Heart left ventricle (tissue), 16 donors: Measurements from ENCODE around the gene SLU7. TPM values are rescaled to one million over a fixed set of nuclear protein-coding genes. Genes with fewer than 3 reads are reported as not detected.

ENCODE experiments used
- ATAC-seq, 4 donors: fragments of 200-7000 bp; cut with Tn5 transposase; one replicate each; pipeline ENCODE4 v1.9.1; 2020 to 2022; ENCODE audit warnings: moderate library complexity in 4 of 4, mild to moderate bottlenecking in 3 of 4, moderate number of reproducible peaks in 1 of 4
- DNase-seq, 5 donors: peaks; one replicate each; pipeline ENCODE4 v3.0.0-alpha.2; 2020
- H3K27ac ChIP-seq, 12 donors: fragments of 200-600 bp; sonication (generic) in 4 of 12; one replicate each; pipeline versions ENCODE4 v1.5.0 to v1.8.0; 2016 to 2022; ENCODE audit warnings: mild to moderate bottlenecking in 2 of 12
- H3K27me3 ChIP-seq, 9 donors: fragments of 200-600 bp; sonication (generic) in 2 of 9; one replicate each; pipeline versions ENCODE4 v1.5.1 to v1.8.0; 2016 to 2022; ENCODE audit warnings: mild to moderate bottlenecking in 3 of 9
- H3K36me3 ChIP-seq, 9 donors: fragments of 200-600 bp; sonication (generic) in 2 of 9; one replicate each; pipeline versions ENCODE4 v1.5.0 to v1.8.0; 2018 to 2022; ENCODE audit warnings: mild to moderate bottlenecking in 2 of 9
- H3K4me1 ChIP-seq, 12 donors: fragments of 200-600 bp; sonication (generic) in 4 of 12; one replicate each; pipeline versions ENCODE4 v1.5.0 to v1.8.0; 2016 to 2022; ENCODE audit warnings: mild to moderate bottlenecking in 3 of 12
- H3K4me3 ChIP-seq, 12 donors: fragments of 200-600 bp; sonication (generic) in 4 of 12; one replicate each; pipeline versions ENCODE4 v1.5.0 to v1.8.0; 2017 to 2022; ENCODE audit warnings: mild to moderate bottlenecking in 9 of 12, moderate library complexity in 4 of 12
- H3K9me3 ChIP-seq, 12 donors: fragments of 200-600 bp; sonication (generic) in 4 of 12; one replicate each; pipeline versions ENCODE4 v1.5.0 to v1.8.0; 2016 to 2022; ENCODE audit warnings: mild to moderate bottlenecking in 1 of 12
- CTCF ChIP-seq, 12 donors: fragments of 200-600 bp; sonication (generic) in 4 of 12; IDR thresholded peaks; one replicate each; pipeline versions ENCODE4 v1.5.0 to v1.8.0; 2018 to 2022; ENCODE audit warnings: antibody characterized with exemption in 12 of 12, mild to moderate bottlenecking in 5 of 12
- POLR2A ChIP-seq, 2 donors: fragments of 450-650 bp; IDR thresholded peaks; one replicate each; pipeline ENCODE4 v1.6.1; 2017; ENCODE audit warnings: antibody characterized with exemption in 2 of 2, mild to moderate bottlenecking in 2 of 2, moderate library complexity in 2 of 2
- WGBS, 4 donors: extraction: QIAGEN DNeasy Blood & Tissue Kit in 2 of 4; methylation state at CpG; one replicate each; pipeline versions ENCODE4 v1.1.5 to v1.1.7; 2013 to 2018; 5-methylcytosine and 5-hydroxymethylcytosine counted together
- intact Hi-C, 10 donors: fragments of 100-400 bp; cut with DNase I; formaldehyde crosslinking; loops; one replicate each; pipeline versions ENCODE4 v1.11.1 to v1.14.2; 2022
- polyA plus RNA-seq, 2 donors: library from polyadenylated mRNA; stranded (reverse); fragments of 200-250 nt; gene quantifications; one replicate each; pipeline ENCODE4 v1.2.3, GENCODE V29; 2013
- total RNA-seq, 9 donors: library from RNA; depleted of rRNA in 2 of 9; stranded (reverse); fragments of >200 nt in 2 of 9; fragmentation: NEBNext Ultra II Directional in 3 of 9; extraction: Animal tissue kit (Norgen Biotek cat#: 25700) in 3 of 9; gene quantifications; one replicate each; pipeline versions ENCODE4 v1.1.0 to v1.2.4, GENCODE V29; 2016 to 2023
- donor health status: ischemic (EF 13 %, LVEDD 7.1; RV severe dilation, severe dysfunction).
- donor health status: healthy with polysubstance abuse.
- donor health status: DM: no; HTN: yes; CAD: no.
- donor health status: DM: no; HTN: no; CAD: no.
- donor health status: ischemic (EF 25% LVEDD 6.9; RV normal size, moderate dysfunction).
- donor health status: ischemic (EF 25% LVEDD 5.7; RV mildly dilated, moderate dysfunction).
- donor health status: healthy.
- donor health status: DM: yes; HTN: yes; CAD: no.
- donor health status: ischemic (EF 35%, LVEDD 5.7; RV mildly dilated, moderate dysfunction).
- donor health status: nonischemic (EF 11% LVEDD 7.7; RV severe dilation, severe dysfunction).
- donor health status: DM: yes; HTN: yes; CAD: no.
- donor health status: PGD.
- donor health status: ischemic (EF 29% LVEDD 5.4; RV normal size, mild dysfunction).
- donor health status: nonischemic (EF 23%, LVEDD 6.1; RV moderate dilation, normal function).

Gene SLU7
- total and polyA plus RNA-seq, 11 donors = 22.7 to 81.6 (median 44.0) TPM

- H3K27ac ChIP-seq = peak overlapping the region in 11 of 12 donors; percentile 15 to 85 (median 71)
- no peak for TF ChIP-seq POLR2A (IDR thresholded peaks at IDR 0.05)
- no peak for TF ChIP-seq CTCF (IDR thresholded peaks at IDR 0.05)
- H3K27me3 ChIP-seq = no peaks in the 10 kb centered on the region
- WGBS, 4 donors = 42 to 56% (median 49%) methylated on average over 7 of the region's 7 CpGs
- peak in 4 of 5 donors; percentile 53 to 70 (median 62) for DNase-seq
- peaks cover 0 to 59% (median 24%) of the 10 kb centered on the region in 12 donors for H3K4me1 ChIP-seq
- peak; percentile 60 to 84 (median 82) for ATAC-seq
- intact Hi-C loops = no loop called here
- no peaks in the 10 kb centered on the region for H3K9me3 ChIP-seq
- peaks cover 0 to 5% (median 0%) of the 10 kb centered on the region in 9 donors for H3K36me3 ChIP-seq
- peak overlapping the region in 5 of 12 donors; percentile 1 to 34 (median 14) for H3K4me3 ChIP-seq
Observed at GRCh38 chr5:160357861-160358411, 60.9 kb downstream of the SLU7 start.

DNA sequence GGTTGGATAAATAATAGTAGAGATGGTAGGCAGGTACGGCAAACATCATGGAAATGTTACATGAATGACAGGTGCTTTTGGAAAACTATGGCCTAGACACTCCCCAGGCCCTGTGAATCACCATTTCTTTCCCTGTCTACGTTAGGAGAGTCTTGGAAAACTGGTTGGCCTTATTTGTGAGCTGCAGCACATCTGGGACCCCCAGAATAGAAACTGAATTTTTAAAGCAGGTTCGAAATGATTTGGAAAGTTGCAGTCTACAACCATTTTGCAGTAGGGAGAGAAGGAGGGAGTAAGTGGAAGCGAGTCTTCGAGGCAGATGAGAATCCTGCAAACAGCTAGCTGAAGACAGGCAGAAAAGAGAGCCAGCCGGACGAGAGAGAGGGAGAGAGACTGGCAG is 61.5 kb downstream of the SLU7 start:
- ATAC-seq = peak in 2 of 4 donors; percentile 11 to 17
- DNase-seq = no peak
- H3K4me3 ChIP-seq = peak overlapping the region in 4 of 12 donors; percentile 1 to 34 (median 22)
- H3K4me1 ChIP-seq = peaks cover 0 to 54% (median 21%) of the 10 kb centered on the region in 12 donors
- no peaks in the 10 kb centered on the region for H3K27me3 ChIP-seq
- WGBS, 4 donors = 68 to 74% (median 72%) methylated on average over 7 of the region's 7 CpGs
- H3K9me3 ChIP-seq = no peaks in the 10 kb centered on the region
- peak overlapping the region in 11 of 12 donors; percentile 15 to 85 (median 60) for H3K27ac ChIP-seq
- intact Hi-C loops = no loop called here
- peaks cover 0 to 5% (median 0%) of the 10 kb centered on the region in 9 donors for H3K36me3 ChIP-seq
- TF ChIP-seq POLR2A (IDR thresholded peaks at IDR 0.05) (no peak), CTCF (IDR thresholded peaks at IDR 0.05) (no peak)

DNA sequence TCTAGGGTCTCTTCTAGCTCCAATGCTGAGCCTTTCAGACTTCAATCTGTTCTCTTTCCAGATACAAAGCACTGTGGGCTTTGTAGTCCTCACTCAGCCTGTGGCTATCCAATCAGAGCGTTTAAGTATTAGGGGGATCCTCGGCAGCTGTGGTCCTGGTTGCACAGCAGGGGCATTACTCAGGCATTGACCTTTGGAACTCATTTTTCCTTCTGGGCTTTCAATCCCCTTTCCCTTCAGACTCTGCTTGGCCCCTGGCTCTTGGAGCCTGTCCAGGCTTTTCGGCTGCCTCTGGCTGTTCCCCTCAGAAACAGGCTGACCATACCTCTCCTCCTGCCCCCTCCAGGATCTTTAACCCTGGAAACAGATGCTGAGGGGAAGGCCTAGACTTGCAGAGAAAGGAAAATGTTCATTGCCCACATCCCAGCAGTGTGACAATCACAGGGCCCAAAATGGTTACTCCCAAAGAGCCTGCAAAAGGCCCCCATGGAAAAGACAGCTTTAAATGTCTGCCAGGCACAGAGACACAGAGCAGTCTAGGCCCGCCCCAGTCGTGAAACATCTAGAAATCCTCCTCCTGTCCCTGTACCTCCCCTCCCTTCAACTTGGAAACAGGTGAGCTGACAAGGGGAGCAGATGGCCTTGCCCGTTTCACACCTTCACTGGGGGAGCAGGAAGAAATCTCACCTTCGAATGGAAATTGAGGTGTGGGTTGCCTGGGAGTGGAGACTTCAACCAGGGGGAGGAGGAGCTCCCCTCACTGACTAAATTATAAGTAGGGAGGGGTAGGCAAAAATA is 62.1 kb downstream of the SLU7 start:
- intact Hi-C loops = no loop called here
- WGBS, 4 donors = 65 to 76% (median 69%) methylated on average over 7 of the region's 7 CpGs
- H3K4me1 ChIP-seq = peaks cover 0 to 50% (median 20%) of the 10 kb centered on the region in 12 donors
- peak overlapping the region in 1 of 12 donors; percentile 1 for H3K4me3 ChIP-seq
- no peak for TF ChIP-seq POLR2A (IDR thresholded peaks at IDR 0.05)
- no peak for TF ChIP-seq CTCF (IDR thresholded peaks at IDR 0.05)
- H3K27me3 ChIP-seq = no peaks in the 10 kb centered on the region
- DNase-seq (no peak), ATAC-seq (no peak)
- peaks cover 0 to 5% (median 0%) of the 10 kb centered on the region in 9 donors for H3K36me3 ChIP-seq
- H3K9me3 ChIP-seq = no peaks in the 10 kb centered on the region
- peak overlapping the region in 10 of 12 donors; percentile 15 to 85 (median 46) for H3K27ac ChIP-seq

DNA sequence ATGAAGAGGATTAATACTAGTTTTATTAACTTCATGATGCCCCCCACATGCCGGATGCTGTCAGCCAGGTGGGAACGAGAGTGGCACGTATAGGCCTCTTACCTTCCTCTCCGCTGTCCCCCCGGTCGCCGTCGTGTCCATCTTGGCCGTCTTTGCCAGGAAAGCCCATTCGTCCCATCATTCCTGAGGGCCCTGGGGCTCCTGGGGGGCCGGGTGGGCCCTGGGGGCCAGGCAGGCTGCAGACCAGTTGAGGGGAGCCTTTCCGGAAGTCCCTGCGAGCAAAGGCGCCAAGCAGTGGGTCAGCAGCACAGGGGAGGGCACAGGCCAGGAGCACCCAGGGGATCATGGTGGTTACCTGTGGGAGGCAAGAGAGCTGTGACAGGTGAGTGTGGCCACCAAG is 64.2 kb downstream of the SLU7 start:
- Histone ChIP-seq H3K27ac (no peak overlapping the region), H3K27me3 (no peaks in the 10 kb centered on the region), H3K36me3 (peaks cover 0 to 7% (median 0%) of the 10 kb centered on the region in 9 donors), H3K9me3 (no peaks in the 10 kb centered on the region), H3K4me1 (peaks cover 0 to 46% (median 16%) of the 10 kb centered on the region in 12 donors), H3K4me3 (no peak overlapping the region)
- 96 to 99% (median 97%) methylated on average over 11 to 14 of the region's 14 CpGs for WGBS, 4 donors
- no peak for DNase-seq
- ATAC-seq = no peak
- intact Hi-C loops = no loop called here
- TF ChIP-seq CTCF (IDR thresholded peaks at IDR 0.05) = no peak
- TF ChIP-seq POLR2A (IDR thresholded peaks at IDR 0.05) = no peak
